Neural crest cell (in vitro differentiated cells): Measurements from ENCODE around the gene FIGN. TPM values are rescaled to one million over a fixed set of nuclear protein-coding genes. Genes with fewer than 3 reads are reported as not detected.
A peak's percentile ranks its signal among the peaks of the same experiment; 100 is the strongest.

ENCODE experiments used
- DNase-seq: peaks from one replicate; pipeline ENCODE4 v3.0.0; 2021; ENCODE audit warnings: low read depth, mixed read lengths, low spot score
- H3K27ac Mint-ChIP-seq: one replicate; pipeline ENCODE4 v1.8.0; 2021; ENCODE audit warnings: mild to moderate bottlenecking, mixed read lengths; ENCODE audit not compliant: unreplicated experiment
- H3K27me3 Mint-ChIP-seq: 2 replicates; pipeline ENCODE4 v1.8.0; 2021; ENCODE audit warnings: low read depth, mild to moderate bottlenecking, mixed read lengths
- H3K36me3 Mint-ChIP-seq: 2 replicates; pipeline ENCODE4 v1.8.0; 2021; ENCODE audit warnings: low read depth, mild to moderate bottlenecking, mixed read lengths
- H3K4me1 Mint-ChIP-seq: 2 replicates; pipeline ENCODE4 v1.8.0; 2021; ENCODE audit warnings: mixed read lengths
- H3K4me3 Mint-ChIP-seq: one replicate; pipeline ENCODE4 v1.8.0; 2021; ENCODE audit warnings: mild to moderate bottlenecking, mixed read lengths
- H3K9me3 Mint-ChIP-seq: 2 replicates; pipeline ENCODE4 v1.8.0; 2021; ENCODE audit warnings: mixed read lengths
- CTCF ChIP-seq: fragments of 200-600 bp; sonication (generic); conservative IDR thresholded peaks from 2 replicates; pipeline ENCODE4 v1.5.0; 2021; ENCODE audit warnings: antibody characterized with exemption, mild to moderate bottlenecking
- total RNA-seq: library from RNA; stranded (reverse); gene quantifications from 2 replicates; pipeline ENCODE4 v1.2.1, GENCODE V29; 2021

FIGN gene
- total RNA-seq, 1 donor from 2014 or later, result 57.3 TPM

GRCh38 chr2:163602196-163602595 is 133.6 kb downstream of the FIGN start:
- H3K27ac Mint-ChIP-seq, result no peak overlapping the region
- peaks cover 71% of the 10 kb centered on the region for H3K4me1 Mint-ChIP-seq
- H3K9me3 Mint-ChIP-seq, result no peaks in the 10 kb centered on the region
- no peak for DNase-seq
- no peaks in the 10 kb centered on the region for H3K36me3 Mint-ChIP-seq
- H3K4me3 Mint-ChIP-seq, result peak overlapping the region; percentile 6
- no peaks in the 10 kb centered on the region for H3K27me3 Mint-ChIP-seq
- TF ChIP-seq CTCF, result no peak

GRCh38 chr2:163601377-163601776 is 134.4 kb downstream of the FIGN start:
- no peaks in the 10 kb centered on the region for H3K9me3 Mint-ChIP-seq
- no peak for DNase-seq
- no peaks in the 10 kb centered on the region for H3K27me3 Mint-ChIP-seq
- no peak overlapping the region for H3K27ac Mint-ChIP-seq
- peak overlapping the region; percentile 17 for H3K4me3 Mint-ChIP-seq
- H3K4me1 Mint-ChIP-seq, result peaks cover 68% of the 10 kb centered on the region
- no peaks in the 10 kb centered on the region for H3K36me3 Mint-ChIP-seq
- TF ChIP-seq CTCF, result no peak

DNA sequence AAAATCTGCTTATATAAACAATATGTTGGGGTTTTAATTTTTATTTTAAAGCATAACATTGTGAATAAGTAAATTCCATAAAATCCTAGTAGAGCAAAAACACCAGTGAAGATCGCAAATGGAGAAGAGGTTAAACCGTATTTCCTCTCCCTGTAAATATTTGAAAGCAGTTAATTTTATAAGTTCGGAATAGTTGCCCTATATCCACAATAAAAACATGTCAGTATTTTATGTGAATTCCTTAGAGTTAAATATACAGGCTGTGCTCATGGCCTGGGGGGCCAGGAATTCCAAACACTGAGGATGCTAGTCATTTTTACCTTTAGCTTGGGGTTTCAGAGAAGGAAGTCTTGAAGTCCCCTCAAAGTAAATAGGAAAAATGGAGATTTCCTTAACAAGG is 135.0 kb downstream of the FIGN start:
- DNase-seq, result no peak
- Mint-ChIP-seq H3K9me3 (no peaks in the 10 kb centered on the region), H3K4me1 (peaks cover 66% of the 10 kb centered on the region), H3K27ac (no peak overlapping the region), H3K27me3 (no peaks in the 10 kb centered on the region), H3K4me3 (no peak overlapping the region), H3K36me3 (no peaks in the 10 kb centered on the region)
- no peak for TF ChIP-seq CTCF

- Mint-ChIP-seq H3K4me3 (peak overlapping the region; percentile 1), H3K4me1 (peaks cover 46% of the 10 kb centered on the region)
Observed at GRCh38 chr2:163595028-163595427, 140.8 kb downstream of the FIGN start.

DNA sequence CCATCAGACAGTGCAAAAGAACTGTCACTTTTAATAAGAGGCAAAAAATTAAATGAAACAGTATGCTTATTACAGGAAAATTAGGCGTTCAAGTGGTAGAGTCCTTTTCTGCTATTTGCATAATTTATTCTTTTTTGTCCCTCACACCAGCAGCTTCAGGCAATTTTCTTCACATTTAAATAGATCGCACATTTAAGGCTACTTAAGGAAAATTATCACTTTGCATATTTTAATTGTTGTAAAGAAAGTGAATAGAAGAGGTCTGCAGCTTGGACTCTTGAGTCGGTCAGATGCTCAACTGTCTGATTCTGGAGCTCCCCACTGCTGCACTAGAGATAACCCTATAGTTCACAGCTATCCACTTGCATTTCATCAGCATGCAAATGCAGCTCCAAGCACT is 141.3 kb downstream of the FIGN start:
- peak overlapping the region; percentile 48 for H3K4me3 Mint-ChIP-seq
- no peak for TF ChIP-seq CTCF
- no peak overlapping the region for H3K27ac Mint-ChIP-seq
- no peaks in the 10 kb centered on the region for H3K27me3 Mint-ChIP-seq
- H3K36me3 Mint-ChIP-seq, result no peaks in the 10 kb centered on the region
- no peaks in the 10 kb centered on the region for H3K9me3 Mint-ChIP-seq
- DNase-seq, result no peak
- H3K4me1 Mint-ChIP-seq, result peaks cover 42% of the 10 kb centered on the region

More at GRCh38 chr2:163595028-163595427, 140.8 kb downstream of the FIGN start:
- Mint-ChIP-seq H3K27me3 (no peaks in the 10 kb centered on the region), H3K36me3 (no peaks in the 10 kb centered on the region), H3K27ac (no peak overlapping the region), H3K9me3 (no peaks in the 10 kb centered on the region)
- DNase-seq, result no peak
- no peak for TF ChIP-seq CTCF

DNA sequence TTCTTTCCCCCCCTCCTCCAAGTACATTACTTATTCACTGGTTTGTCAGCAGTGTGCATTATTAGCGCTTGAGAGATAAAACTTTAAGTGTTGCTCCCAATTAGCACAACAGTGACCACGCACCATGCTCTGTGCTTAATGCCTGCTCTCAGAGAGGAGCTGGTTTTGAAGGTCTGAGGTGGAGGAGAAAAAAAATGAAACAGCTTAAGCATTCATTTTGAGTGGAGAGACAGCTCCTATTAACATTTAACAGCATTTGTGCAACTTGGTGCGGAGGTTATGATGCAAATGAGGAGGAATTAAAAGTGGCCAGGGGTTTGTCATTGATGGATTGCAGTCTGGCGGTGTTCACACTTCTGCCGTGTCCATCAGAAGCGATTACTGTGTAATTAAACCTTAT is 141.8 kb downstream of the FIGN start:
- Mint-ChIP-seq H3K4me3 (peak overlapping the region; percentile 48), H3K4me1 (peaks cover 37% of the 10 kb centered on the region)

More for the DNA sequence above, 141.8 kb downstream of the FIGN start:
- H3K36me3 Mint-ChIP-seq, result no peaks in the 10 kb centered on the region
- DNase-seq, result no peak
- TF ChIP-seq CTCF, result no peak
- H3K9me3 Mint-ChIP-seq, result no peaks in the 10 kb centered on the region
- no peaks in the 10 kb centered on the region for H3K27me3 Mint-ChIP-seq
- H3K27ac Mint-ChIP-seq, result no peak overlapping the region
